NCI-H2029 treated with DMSO at 0.1 percent for 48 hours (cell line): ENCODE data around the gene WNK2.

Experiments
- DNase-seq: peaks from one replicate; lab custom pipeline; 2025; lab: John Stamatoyannopoulos, UW

The WNK2 gene

DNA sequence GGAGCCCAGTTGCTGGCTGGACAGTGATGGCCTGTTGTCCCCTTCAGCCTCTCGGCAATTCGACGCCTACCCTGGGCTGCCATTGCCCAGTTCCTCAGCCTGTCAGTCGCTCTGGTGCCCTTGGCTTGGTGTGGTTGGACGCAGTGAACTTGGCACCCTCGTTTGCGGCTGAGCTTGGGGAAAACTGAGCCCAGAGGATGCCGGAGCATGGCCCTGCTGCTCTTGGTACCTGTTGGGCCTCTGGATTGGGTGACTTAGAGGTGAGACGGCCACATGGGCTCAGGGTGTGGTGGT lies 16.5 kb downstream of the WNK2 start:
- no peak for DNase-seq

DNA sequence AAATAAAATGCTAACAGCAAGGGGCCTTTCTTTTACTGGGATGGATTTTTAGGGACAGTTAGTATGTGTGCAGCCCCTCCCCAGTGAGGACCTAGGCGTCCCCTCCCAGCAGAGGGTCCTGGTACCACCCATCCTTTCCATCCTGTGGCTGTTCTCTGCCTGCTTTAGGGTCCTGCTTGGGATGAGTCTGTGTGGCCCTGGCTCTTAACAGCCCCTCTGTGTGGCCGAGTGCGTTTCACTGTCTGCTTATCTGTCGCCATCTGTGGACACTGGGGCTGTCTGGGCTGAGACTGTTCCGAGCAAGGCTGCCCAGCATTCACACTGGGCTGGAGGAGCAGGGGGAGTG lies 17.0 kb downstream of the WNK2 start:
- DNase-seq = no peak

- DNase-seq = no peak
These were observed 19.2 kb downstream of the WNK2 start for GRCh38 chr9:93203026-93203717.

DNA sequence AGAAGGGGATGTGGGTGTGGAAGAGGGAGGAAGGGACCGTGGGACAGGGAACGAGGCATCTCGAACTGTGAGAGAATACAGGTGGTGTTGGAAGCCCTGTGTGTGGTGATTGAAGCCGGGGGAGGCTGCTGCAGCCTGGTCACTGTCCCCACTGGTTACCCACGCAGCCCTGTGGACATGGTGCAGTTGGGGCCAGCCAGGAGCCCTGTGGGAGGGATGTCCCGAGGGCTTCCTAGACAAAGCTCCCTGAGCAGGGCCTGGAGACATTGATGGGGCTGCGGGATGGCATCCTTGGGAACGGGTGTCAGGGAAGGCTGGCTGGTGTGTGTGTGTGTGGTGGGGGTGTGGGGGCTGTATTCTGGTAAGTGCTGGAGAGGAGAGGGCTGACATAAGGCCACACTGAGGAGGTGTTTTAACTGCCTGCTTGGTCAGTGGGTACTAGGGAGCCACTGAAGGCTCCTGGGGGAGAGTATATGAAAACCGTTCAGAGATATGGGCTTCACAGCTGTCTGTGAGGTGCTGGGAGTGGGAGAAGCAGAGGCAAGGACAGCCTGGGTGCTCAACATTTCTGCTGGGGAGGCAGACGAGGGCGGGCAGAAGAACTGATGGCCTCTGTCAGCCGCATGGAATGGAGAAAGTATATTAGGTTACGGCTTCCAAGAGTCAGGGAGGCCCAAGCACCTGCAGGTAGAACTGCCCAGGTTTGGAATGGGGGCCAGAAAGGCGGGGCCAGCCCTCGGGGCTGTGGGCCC lies 20.0 kb downstream of the WNK2 start:
- DNase-seq = no peak

DNA sequence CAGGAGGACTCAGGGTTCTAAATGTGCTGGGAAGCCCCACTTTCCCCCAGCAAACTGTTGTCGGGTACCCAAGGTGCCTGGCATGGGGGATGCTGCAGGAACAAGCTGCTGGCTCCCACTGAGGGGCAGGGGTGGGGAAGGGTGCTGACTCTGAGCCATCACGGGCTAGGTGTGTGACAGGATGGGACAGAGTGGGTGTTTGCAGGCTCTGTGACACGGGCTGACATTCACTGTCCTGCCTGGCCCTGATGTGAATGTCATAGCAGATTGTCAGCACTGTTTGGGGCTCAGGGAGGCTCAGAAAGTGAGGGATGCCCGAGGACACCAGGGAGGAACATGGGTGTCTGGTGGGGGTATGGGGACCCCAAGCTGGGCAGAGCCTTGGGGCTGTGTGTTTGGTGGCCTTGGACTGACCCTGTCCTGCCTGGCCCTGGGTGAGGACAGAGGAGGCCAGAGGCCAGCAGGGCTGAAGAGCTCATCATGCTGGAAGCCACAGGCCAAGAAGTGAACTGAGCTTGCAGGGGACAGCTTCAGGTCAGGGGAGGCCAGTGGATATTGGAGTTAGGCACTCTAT lies 20.6 kb downstream of the WNK2 start:
- DNase-seq = no peak

- no peak for DNase-seq
These were observed 21.3 kb downstream of the WNK2 start for GRCh38 chr9:93205045-93205768.

DNA sequence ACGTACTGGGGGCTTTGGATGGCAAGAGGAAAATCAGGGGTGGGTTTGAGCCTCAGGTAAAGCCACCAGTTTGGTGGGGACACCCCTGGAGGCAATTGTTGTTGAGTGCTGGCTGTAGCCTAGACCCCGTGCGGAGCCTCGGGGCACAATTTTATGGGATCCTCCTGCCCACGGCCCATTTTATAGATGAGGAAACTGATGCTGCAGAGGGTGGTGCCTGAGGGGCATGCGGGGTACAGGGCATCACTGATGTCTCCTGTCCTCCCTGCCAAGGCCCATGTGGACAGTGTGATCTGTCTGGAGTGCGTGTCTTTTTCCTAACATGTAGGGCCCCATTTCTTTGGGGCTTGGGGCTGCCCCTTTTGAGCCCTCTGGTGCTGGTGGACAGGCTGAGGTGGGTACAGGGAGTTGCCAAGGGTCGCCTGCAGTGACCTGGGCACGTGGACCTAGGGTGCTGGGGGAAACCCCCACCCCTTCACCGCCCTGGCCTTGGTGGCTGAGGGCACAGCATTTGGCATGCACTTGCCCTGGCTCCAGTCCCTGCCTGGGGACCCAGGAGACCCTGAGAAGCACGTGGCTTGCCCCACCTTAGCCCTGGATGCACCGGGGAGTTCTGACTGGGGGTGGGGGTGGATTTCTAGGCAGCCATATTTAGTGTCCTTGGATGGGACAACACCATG lies 22.1 kb downstream of the WNK2 start:
- no peak for DNase-seq

DNA sequence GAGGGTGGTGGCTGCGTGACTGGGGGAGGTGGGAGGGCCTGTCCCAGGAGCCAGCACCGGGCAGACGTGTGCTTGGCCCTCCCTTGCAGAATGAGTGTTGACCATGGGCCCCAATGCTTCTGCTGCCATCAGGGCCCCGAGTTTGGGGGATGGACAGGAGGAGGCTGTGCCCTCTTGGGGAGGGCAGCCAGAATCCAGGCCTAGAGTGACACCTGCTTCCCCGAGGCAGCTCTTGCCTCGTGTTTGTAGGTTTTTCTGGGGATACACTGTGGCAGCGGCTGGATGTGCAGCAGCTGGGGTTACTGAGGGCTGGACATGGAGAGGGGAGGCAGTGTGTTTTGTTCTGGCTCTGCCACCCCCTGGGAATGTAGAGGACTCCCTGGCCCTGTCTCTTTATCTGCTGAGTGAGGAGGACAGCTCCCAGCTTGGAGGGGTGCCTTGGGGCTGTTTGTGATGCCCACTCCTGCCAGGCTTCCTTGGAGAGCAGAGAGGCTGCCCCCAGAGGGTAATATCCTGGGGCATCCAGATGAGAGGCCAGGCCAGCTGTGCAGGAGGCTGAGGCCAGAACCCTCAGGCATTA lies 22.7 kb downstream of the WNK2 start:
- DNase-seq = no peak

DNA sequence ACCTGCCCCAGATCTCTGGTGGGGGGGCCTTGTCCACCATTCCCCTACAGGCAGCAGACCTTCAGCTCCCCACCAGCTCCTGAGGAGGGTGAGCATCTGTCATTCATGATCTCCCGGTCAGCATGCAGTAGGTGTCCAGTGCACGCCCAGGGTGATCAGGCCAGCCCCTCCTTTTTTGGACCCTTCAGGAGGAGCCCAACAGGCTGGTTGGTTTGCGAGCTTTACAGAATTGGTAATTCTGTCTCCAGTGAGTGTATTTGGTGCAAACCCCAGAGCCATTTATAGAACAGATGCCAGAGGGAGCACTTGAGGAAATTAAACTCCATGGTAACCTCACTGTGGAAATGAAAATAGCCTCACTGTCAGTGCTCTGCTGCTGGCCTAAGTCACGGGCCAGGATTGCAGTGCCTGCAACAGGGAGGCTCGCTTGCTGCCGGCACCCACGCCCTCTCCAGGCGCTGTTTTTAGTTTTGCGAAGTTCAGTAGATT lies 23.4 kb downstream of the WNK2 start:
- DNase-seq = peak; percentile 64

GRCh38 chr9:93207860-93208734 lies 24.2 kb downstream of the WNK2 start:
- DNase-seq = no peak

DNA sequence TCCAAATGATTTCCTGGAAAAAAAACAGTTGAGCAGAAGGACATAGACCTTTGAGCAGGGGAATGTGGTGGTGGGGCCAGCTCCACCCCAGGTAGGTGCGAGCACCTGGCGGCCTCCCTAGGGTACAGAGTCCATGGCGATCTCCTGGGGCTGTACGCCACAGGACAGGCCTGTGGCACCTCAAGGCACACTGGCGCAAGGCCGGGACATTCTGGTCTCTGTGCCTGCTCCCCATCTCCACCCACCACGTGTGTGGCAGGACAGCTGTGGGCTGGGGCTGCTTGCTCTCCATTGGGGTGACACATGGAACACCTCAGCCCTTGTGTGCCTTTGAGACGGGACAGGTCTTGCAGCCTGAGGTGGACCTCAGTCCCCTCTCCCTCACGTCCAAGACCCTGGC lies 25.2 kb downstream of the WNK2 start:
- DNase-seq = no peak

DNA sequence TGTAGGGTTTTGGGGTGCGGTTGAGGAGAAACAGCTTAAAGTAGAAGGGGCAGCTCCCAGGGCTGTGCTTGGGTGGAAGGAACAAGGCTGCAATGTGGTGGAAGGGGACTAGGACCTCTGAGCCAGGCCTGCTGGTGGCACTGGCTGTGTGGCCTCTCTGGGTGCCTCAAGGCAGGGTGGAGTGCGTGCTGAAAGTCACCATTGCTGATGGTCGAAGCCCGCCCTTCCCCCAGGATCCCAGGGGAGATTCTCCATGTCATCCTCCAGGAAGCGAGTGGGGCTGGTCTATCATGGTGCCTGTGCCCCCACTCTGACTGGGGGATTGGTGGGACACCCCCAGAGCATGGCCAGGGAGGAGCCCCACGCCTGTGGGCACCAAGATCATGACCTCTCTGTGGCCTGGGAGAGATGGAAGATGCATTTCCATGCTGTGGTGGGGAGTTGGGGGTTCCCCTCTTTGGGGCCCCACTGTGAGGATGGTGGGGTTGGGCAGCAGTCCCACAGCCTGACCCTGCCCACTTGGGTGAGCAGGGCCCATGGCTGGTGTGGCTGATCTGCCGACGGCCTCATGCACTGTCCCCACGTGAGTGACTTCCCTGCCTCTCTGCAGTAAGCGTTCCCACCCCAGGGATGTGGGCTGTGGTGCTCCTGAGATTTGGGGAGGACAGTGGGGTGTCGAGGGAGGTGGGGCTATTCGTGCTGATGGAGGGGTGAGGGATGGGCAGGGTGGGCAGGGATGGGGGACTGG lies 25.8 kb downstream of the WNK2 start:
- DNase-seq = no peak

GRCh38 chr9:93210324-93210973 lies 26.5 kb downstream of the WNK2 start:
- DNase-seq = no peak

DNA sequence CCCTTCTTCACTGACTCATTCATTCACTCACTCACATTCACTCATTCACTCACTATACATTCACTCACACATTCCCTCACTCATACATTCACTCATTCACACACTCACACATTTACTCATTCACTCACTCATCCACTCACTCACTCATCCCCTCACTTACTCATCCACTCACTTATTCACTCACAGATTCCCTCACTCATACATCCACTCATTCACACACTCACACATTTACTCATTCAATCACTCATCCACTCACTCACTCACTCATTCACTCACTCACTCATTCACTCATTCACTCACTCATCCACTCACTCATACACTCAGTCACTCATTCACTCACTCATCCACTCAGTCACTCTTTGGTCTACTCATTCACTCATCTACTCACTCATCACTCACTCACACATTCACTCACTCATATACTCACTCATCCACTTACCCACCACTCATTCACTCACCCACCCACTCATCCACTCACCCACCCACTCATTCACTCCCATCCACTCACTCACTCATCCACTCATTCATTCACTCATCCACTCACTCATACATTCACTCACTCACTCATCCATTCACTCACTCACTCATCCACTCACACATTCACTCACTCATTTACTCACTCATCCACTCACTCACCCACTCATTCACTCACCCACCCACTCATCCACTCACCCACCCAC lies 27.2 kb downstream of the WNK2 start:
- DNase-seq = no peak

GRCh38 chr9:93211654-93212001 lies 27.7 kb downstream of the WNK2 start:
- DNase-seq = no peak

GRCh38 chr9:93212409-93212808 lies 28.5 kb downstream of the WNK2 start:
- DNase-seq = no peak

GRCh38 chr9:93216073-93216365 lies 32.1 kb downstream of the WNK2 start:
- no peak for DNase-seq

DNA sequence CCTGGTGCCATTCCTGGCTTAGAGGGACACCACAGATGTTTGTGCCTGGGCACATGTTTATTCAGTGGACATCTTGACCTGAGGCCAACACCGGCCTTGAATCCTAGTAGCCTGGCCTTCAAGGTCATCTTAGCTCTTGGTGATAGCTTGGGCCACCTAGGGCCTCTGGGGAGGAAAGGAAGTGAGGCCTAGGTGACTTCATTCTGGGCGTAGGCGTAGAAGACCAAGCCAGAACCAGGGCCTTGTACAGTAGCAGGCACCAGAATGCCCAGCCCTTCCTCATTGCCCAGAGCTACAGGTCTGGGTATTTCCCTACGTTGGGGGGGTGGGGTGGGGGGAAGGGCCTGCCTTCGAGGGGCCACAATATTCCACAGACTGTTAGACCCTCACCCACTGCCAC lies 33.8 kb downstream of the WNK2 start:
- DNase-seq = no peak

DNA sequence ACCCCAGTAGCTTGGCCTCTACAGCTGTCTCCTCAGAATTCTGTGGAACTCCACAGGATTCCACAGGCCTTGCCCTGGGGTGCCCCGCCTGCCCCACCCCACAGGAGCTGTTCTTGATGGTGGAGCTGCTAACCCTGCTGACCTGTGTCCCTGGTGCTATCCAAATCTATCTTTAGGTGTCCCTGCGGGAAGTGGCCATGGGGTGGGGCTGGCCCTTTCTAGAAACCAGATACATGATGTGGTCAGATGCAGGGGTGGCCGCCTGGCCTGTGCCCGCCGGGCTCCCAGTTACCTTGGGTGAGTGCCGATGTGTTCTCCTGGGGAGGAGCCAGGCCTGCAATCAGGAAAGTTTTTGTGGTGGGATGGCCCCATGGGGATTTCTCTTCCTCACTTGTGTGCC lies 34.2 kb downstream of the WNK2 start:
- no peak for DNase-seq
